GM11168 (cell line): Measurements from ENCODE around the gene ART3.
"Not testable (repeated sequence)": the region's sequence is repeated elsewhere in the genome, so short reads cannot be mapped to it uniquely, and the experiment has no call there.

Experiments used
- in situ Hi-C: fragments of 300-500 bp; cut with MboI; formaldehyde crosslinking; loops from one replicate; pipeline ENCODE4 v1.12.0; 2022; ENCODE audit warnings: low sequenced_read_pairs; ENCODE audit not compliant: unreplicated experiment

The ART3 gene

GRCh38 chr4:76074468-76074867, at the start of gene ART3:
Gene ART3 (plus strand): TSS chr4:76074709. CDS start chr4:76075890, 1,181 bp downstream.
- in situ Hi-C loops = no loop called here

GRCh38 chr4:76028350-76028765, 46.2 kb upstream of the ART3 start:
- in situ Hi-C loops = no loop called here

GRCh38 chr4:76029300-76029699, 45.2 kb upstream of the ART3 start:
- in situ Hi-C loops = no loop called here

GRCh38 chr4:76035141-76035540, 39.4 kb upstream of the ART3 start:
- in situ Hi-C loops = no loop called here

GRCh38 chr4:76035799-76036380, 38.6 kb upstream of the ART3 start, which contains the start of gene CXCL11:
Gene CXCL11 (minus strand): TSS chr4:76036070. CDS start chr4:76035987, 83 bp downstream.
- in situ Hi-C loops = no loop called here

- in situ Hi-C loops = no loop called here
Measured at GRCh38 chr4:76036855-76037254, 37.7 kb upstream of the ART3 start.

- in situ Hi-C loops = not testable (repeated sequence)
Measured at GRCh38 chr4:76042241-76042998, 32.1 kb upstream of the ART3 start.

GRCh38 chr4:76043306-76043705, 31.2 kb upstream of the ART3 start:
- in situ Hi-C loops = not testable (repeated sequence)

- in situ Hi-C loops = not testable (repeated sequence)
Measured at GRCh38 chr4:76044686-76045085, 29.8 kb upstream of the ART3 start.

- in situ Hi-C loops = not testable (repeated sequence)
Measured at GRCh38 chr4:76049860-76050416, 24.6 kb upstream of the ART3 start.

- in situ Hi-C loops = not testable (repeated sequence)
Measured at GRCh38 chr4:76050560-76051050, 23.9 kb upstream of the ART3 start.

- in situ Hi-C loops = no loop called here
Measured at GRCh38 chr4:76053730-76054129, 20.8 kb upstream of the ART3 start.

- in situ Hi-C loops = no loop called here
Measured at GRCh38 chr4:76055016-76055415, 19.5 kb upstream of the ART3 start.

- in situ Hi-C loops = no loop called here
Measured at GRCh38 chr4:76055421-76055820, 19.1 kb upstream of the ART3 start.

- in situ Hi-C loops = no loop called here
Measured at GRCh38 chr4:76058302-76058701, 16.2 kb upstream of the ART3 start.

GRCh38 chr4:76058888-76059426, 15.6 kb upstream of the ART3 start:
- in situ Hi-C loops = no loop called here

GRCh38 chr4:76059750-76060149, 14.8 kb upstream of the ART3 start:
- in situ Hi-C loops = loop anchor here (10.0 kb wide), 1 partner anchor 155 kb away; the partner anchor contains the start of gene PPEF2

GRCh38 chr4:76060506-76060905, 14.0 kb upstream of the ART3 start:
- in situ Hi-C loops = loop anchor here (10.0 kb wide), 1 partner anchor 156 kb away; the partner anchor contains the start of gene PPEF2

GRCh38 chr4:76061421-76061820, 13.1 kb upstream of the ART3 start:
- in situ Hi-C loops = loop anchor here (10.0 kb wide), 1 partner anchor 157 kb away; the partner anchor contains the start of gene PPEF2

- in situ Hi-C loops = loop anchor here (10.0 kb wide), 1 partner anchor 157 kb away; the partner anchor contains the start of gene PPEF2
Measured at GRCh38 chr4:76061982-76062381, 12.5 kb upstream of the ART3 start.

- in situ Hi-C loops = loop anchor here (5.0 to 10.0 kb wide), 2 partner anchors 74 to 162 kb away; partner anchors contain the start of genes PPEF2 and SDAD1
Measured at GRCh38 chr4:76066546-76066945, 8.0 kb upstream of the ART3 start.
